Nephron (organoid): ENCODE results near the gene PSIP1.
A peak's percentile ranks its signal among the peaks of the same experiment; 100 is the strongest.

ENCODE experiments used
- H3K27ac Mint-ChIP-seq, 3 experiments: 2 replicates each; pipeline ENCODE4 v1.8.0; 2020; ENCODE audit warnings: mixed read lengths in 3 of 3, mild to moderate bottlenecking in 2 of 3, moderate library complexity in 1 of 3
- H3K27me3 Mint-ChIP-seq: 2 replicates; pipeline ENCODE4 v1.8.0; 2021; ENCODE audit warnings: low read depth, mild to moderate bottlenecking, moderate library complexity, mixed read lengths
- H3K36me3 Mint-ChIP-seq: 2 replicates; pipeline ENCODE4 v1.8.0; 2020; ENCODE audit warnings: low read depth, mixed read lengths
- H3K4me1 Mint-ChIP-seq: 2 replicates; pipeline ENCODE4 v1.8.0; 2020; ENCODE audit warnings: mixed read lengths
- H3K4me3 Mint-ChIP-seq, 3 experiments: 2 replicates each; pipeline ENCODE4 v1.8.0; 2020; ENCODE audit warnings: mild to moderate bottlenecking in 3 of 3, mixed read lengths in 3 of 3, moderate library complexity in 2 of 3
- H3K9me3 Mint-ChIP-seq: 2 replicates; pipeline ENCODE4 v1.8.0; 2020; ENCODE audit warnings: mixed read lengths
- CTCF ChIP-seq, 3 experiments: fragments of 200-600 bp; sonication (generic); IDR thresholded peaks; one replicate each; pipeline ENCODE4 v1.5.0; 2021; ENCODE audit warnings: antibody characterized with exemption in 3 of 3; ENCODE audit not compliant: unreplicated experiment in 3 of 3

PSIP1 gene

DNA sequence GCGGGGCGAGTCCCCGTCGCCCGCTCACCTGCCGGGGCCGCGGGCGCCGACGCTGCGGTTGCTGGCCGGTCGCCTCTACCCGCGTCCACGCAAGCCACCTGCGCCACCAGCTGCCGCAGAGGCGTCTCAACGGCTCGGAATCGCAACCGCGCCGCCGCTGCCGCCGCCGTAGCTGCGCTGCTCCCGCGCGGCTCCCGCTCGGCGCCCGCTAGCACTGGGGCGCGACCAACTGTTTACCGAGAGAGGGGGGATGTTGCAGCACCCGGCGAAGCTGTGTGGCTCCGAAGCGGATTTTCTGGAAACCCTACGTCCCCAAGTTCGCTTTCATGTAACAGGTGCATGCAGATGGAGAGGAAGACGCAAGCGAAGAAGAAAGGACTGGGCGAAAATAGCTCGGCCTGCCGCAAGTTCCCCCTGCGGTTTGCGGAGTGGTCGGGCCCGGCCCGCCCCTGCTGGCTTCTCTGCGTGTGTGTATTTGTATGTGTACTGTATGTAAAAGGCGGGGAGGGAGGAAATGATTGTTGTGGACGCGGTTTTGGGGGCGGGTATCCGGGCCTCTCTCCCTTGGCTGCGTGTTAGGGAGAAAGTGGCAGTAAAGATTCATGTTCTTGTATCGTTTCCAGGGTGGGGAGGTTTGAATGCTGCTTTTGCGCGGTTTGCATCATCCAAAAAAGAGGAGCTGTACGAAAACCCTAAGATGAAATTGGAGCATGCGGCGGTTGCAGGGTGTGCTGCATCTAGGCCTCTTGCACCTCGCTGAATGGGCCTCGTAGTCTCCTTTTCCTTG, at the start of gene PSIP1:
Gene PSIP1 (minus strand): TSS at position 182 of the 787 bp plus-strand sequence. CDS start 782 bp downstream, outside the sequence.
- Mint-ChIP-seq H3K27me3 (peaks cover 3% of the 10 kb centered on the region), H3K9me3 (no peaks in the 10 kb centered on the region), H3K4me1 (peaks cover 34% of the 10 kb centered on the region), H3K4me3 (peak within 1 kb of the TSS; percentile 90 to 91 (median 90)), H3K36me3 (peaks cover 20% of the 10 kb centered on the region), H3K27ac (peak within 1 kb of the TSS; percentile 100)
- TF ChIP-seq CTCF (IDR thresholded peaks at IDR 0.05; ENCODE audit: unreplicated experiment in 3 of 3), result peak in 1 of 3 experiments; percentile 11

DNA sequence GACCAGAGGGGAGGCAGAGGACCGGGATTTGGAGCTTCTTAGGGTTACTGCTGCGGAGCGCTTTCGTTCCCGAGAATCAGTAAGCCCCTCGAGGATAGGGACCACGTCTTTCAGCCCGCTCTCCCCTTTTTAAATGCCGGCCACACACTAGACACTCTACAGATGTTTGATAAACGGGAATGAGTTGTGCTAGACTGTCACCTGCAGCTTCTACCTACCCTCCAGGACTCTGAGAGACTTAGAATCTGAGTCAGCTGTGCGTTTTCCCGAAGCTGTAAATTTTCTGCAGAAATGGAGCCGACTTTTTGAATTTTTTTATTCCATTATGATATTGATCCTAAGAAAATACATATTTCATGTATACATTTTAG, 42.7 kb upstream of the PSIP1 start:
- peaks cover 18% of the 10 kb centered on the region for H3K36me3 Mint-ChIP-seq
- no peaks in the 10 kb centered on the region for H3K27me3 Mint-ChIP-seq

DNA sequence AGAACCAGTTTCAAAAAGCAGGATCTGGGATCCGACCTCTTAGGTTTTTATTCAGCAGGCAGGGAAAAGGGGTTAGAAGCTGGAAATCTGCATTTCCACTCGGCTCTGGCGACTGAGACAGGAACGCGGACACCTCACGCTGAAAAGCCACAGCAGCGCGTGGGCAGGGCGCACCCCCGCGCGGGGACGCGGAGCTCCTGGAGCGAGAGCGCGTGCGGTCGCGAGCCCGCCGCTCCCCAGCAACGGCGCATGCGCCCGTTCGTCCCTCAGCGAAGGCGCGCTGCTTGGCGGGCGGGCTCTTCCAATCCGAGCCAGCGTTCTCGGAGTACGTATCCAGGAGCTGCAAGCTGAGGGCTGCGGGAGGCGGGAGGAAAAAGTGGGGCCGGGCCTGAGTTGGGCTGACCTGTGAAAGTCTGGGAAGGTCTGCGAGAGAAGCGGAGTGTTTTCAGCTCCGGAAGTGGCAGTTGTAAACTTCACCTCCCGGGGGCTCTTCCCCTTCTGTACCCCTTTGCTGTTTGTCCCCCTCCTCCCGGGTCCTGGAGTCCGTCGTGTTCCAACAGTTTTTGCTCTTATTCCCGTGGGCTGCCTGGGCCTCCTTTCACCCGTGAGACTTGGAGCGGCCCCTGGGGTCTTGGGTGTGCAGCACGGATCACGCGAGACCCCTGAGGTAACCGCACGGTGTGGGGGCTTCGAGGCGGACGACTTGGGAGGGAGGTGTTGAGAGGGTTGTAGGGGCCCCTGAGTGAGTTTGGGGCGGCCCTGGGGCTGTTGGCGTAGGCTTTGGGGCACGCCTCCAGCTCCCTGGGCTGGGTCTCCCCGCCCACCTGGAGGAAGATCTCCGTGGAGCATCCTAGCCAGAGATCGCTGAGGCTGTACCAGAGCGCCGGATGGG, 42.1 kb upstream of the PSIP1 start, which contains the start of gene CCDC171:
Gene CCDC171 (plus strand): TSS at position 408 of the 892 bp plus-strand sequence. CDS start 11,046 bp downstream, outside the sequence.
- TF ChIP-seq CTCF (IDR thresholded peaks at IDR 0.05; ENCODE audit: unreplicated experiment in 3 of 3), result no peak
- Mint-ChIP-seq H3K36me3 (peaks cover 14% of the 10 kb centered on the region), H3K9me3 (no peaks in the 10 kb centered on the region), H3K4me1 (no peaks in the 10 kb centered on the region), H3K4me3 (peak within 1 kb of the TSS; percentile 90 to 98 (median 91)), H3K27me3 (no peaks in the 10 kb centered on the region), H3K27ac (peak within 1 kb of the TSS; percentile 82 to 96 (median 94))

More for the DNA sequence above, 42.7 kb upstream of the PSIP1 start:
- Mint-ChIP-seq H3K4me1 (no peaks in the 10 kb centered on the region), H3K27ac (peak overlapping the region; percentile 82 to 96 (median 94)), H3K4me3 (peak overlapping the region; percentile 90 to 98 (median 91)), H3K9me3 (no peaks in the 10 kb centered on the region)
- TF ChIP-seq CTCF (IDR thresholded peaks at IDR 0.05; ENCODE audit: unreplicated experiment in 3 of 3), result no peak

GRCh38 chr9:15549611-15550010, 38.8 kb upstream of the PSIP1 start:
- no peaks in the 10 kb centered on the region for H3K4me1 Mint-ChIP-seq
- no peaks in the 10 kb centered on the region for H3K36me3 Mint-ChIP-seq
- no peaks in the 10 kb centered on the region for H3K9me3 Mint-ChIP-seq
- H3K27ac Mint-ChIP-seq, result peak overlapping the region in 2 of 3 experiments; percentile 33 to 34
- H3K27me3 Mint-ChIP-seq, result no peaks in the 10 kb centered on the region
- no peak for TF ChIP-seq CTCF (IDR thresholded peaks at IDR 0.05; ENCODE audit: unreplicated experiment in 3 of 3)
- peak overlapping the region; percentile 5 to 32 (median 12) for H3K4me3 Mint-ChIP-seq

DNA sequence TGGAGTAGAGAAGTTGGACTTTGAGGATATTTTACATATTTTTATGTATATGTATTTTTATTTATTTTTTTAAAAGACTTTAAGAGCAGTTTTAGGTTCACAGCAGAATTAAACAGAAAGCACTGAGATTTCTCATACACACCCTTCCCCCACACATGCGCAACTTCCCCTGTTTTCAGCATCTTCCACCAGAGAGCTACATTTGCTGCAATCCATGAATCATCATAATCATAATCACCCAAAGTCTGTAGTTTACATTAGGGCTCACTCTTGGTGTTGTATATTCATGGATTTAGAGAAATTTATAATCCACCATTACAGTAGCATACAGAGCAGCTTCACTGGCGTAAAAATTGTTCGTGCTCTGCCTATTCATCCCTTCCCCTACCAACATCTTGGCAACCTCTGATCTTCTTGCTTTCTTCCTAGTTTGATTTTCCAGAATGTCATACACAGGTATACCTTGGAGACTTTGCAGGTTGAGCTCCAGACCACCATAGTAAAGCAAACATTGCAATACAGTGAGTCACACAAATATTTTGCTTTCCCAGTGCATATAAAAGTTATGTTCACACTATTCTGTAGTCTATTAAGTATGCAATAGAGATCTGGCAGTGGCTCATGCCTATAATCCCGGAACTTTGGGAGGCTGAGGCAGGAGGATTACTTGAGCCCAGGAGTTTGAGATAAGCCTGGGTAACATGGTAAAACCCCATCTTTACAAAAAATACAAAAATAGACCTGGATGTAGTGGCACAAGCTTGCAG, 32.5 kb upstream of the PSIP1 start:
- Mint-ChIP-seq H3K9me3 (peaks cover 3% of the 10 kb centered on the region), H3K4me1 (peaks cover 13% of the 10 kb centered on the region), H3K27me3 (no peaks in the 10 kb centered on the region), H3K27ac (no peak overlapping the region), H3K36me3 (no peaks in the 10 kb centered on the region), H3K4me3 (no peak overlapping the region)
- no peak for TF ChIP-seq CTCF (IDR thresholded peaks at IDR 0.05; ENCODE audit: unreplicated experiment in 3 of 3)
